Heart left ventricle (tissue), 16 donors: Measurements from ENCODE around the gene VTI1A. TPM values are rescaled to one million over a fixed set of nuclear protein-coding genes. Genes with fewer than 3 reads are reported as not detected.

Experiments
- ATAC-seq, 4 donors: fragments of 200-7000 bp; cut with Tn5 transposase; one replicate each; pipeline ENCODE4 v1.9.1; 2020 to 2022; ENCODE audit warnings: moderate library complexity in 4 of 4, mild to moderate bottlenecking in 3 of 4, moderate number of reproducible peaks in 1 of 4
- DNase-seq, 5 donors: peaks; one replicate each; pipeline ENCODE4 v3.0.0-alpha.2; 2020
- H3K27ac ChIP-seq, 12 donors: fragments of 200-600 bp; sonication (generic) in 4 of 12; one replicate each; pipeline versions ENCODE4 v1.5.0 to v1.8.0; 2016 to 2022; ENCODE audit warnings: mild to moderate bottlenecking in 2 of 12
- H3K27me3 ChIP-seq, 9 donors: fragments of 200-600 bp; sonication (generic) in 2 of 9; one replicate each; pipeline versions ENCODE4 v1.5.1 to v1.8.0; 2016 to 2022; ENCODE audit warnings: mild to moderate bottlenecking in 3 of 9
- H3K36me3 ChIP-seq, 9 donors: fragments of 200-600 bp; sonication (generic) in 2 of 9; one replicate each; pipeline versions ENCODE4 v1.5.0 to v1.8.0; 2018 to 2022; ENCODE audit warnings: mild to moderate bottlenecking in 2 of 9
- H3K4me1 ChIP-seq, 12 donors: fragments of 200-600 bp; sonication (generic) in 4 of 12; one replicate each; pipeline versions ENCODE4 v1.5.0 to v1.8.0; 2016 to 2022; ENCODE audit warnings: mild to moderate bottlenecking in 3 of 12
- H3K4me3 ChIP-seq, 12 donors: fragments of 200-600 bp; sonication (generic) in 4 of 12; one replicate each; pipeline versions ENCODE4 v1.5.0 to v1.8.0; 2017 to 2022; ENCODE audit warnings: mild to moderate bottlenecking in 9 of 12, moderate library complexity in 4 of 12
- H3K9me3 ChIP-seq, 12 donors: fragments of 200-600 bp; sonication (generic) in 4 of 12; one replicate each; pipeline versions ENCODE4 v1.5.0 to v1.8.0; 2016 to 2022; ENCODE audit warnings: mild to moderate bottlenecking in 1 of 12
- CTCF ChIP-seq, 12 donors: fragments of 200-600 bp; sonication (generic) in 4 of 12; IDR thresholded peaks; one replicate each; pipeline versions ENCODE4 v1.5.0 to v1.8.0; 2018 to 2022; ENCODE audit warnings: antibody characterized with exemption in 12 of 12, mild to moderate bottlenecking in 5 of 12
- POLR2A ChIP-seq, 2 donors: fragments of 450-650 bp; IDR thresholded peaks; one replicate each; pipeline ENCODE4 v1.6.1; 2017; ENCODE audit warnings: antibody characterized with exemption in 2 of 2, mild to moderate bottlenecking in 2 of 2, moderate library complexity in 2 of 2
- WGBS, 4 donors: extraction: QIAGEN DNeasy Blood & Tissue Kit in 2 of 4; methylation state at CpG; one replicate each; pipeline versions ENCODE4 v1.1.5 to v1.1.7; 2013 to 2018; 5-methylcytosine and 5-hydroxymethylcytosine counted together
- intact Hi-C, 10 donors: fragments of 100-400 bp; cut with DNase I; formaldehyde crosslinking; loops; one replicate each; pipeline versions ENCODE4 v1.11.1 to v1.14.2; 2022
- polyA plus RNA-seq, 2 donors: library from polyadenylated mRNA; stranded (reverse); fragments of 200-250 nt; gene quantifications; one replicate each; pipeline ENCODE4 v1.2.3, GENCODE V29; 2013
- total RNA-seq, 9 donors: library from RNA; depleted of rRNA in 2 of 9; stranded (reverse); fragments of >200 nt in 2 of 9; fragmentation: NEBNext Ultra II Directional in 3 of 9; extraction: Animal tissue kit (Norgen Biotek cat#: 25700) in 3 of 9; gene quantifications; one replicate each; pipeline versions ENCODE4 v1.1.0 to v1.2.4, GENCODE V29; 2016 to 2023
- donor health status: ischemic (EF 13 %, LVEDD 7.1; RV severe dilation, severe dysfunction).
- donor health status: healthy with polysubstance abuse.
- donor health status: DM: no; HTN: yes; CAD: no.
- donor health status: DM: no; HTN: no; CAD: no.
- donor health status: ischemic (EF 25% LVEDD 6.9; RV normal size, moderate dysfunction).
- donor health status: ischemic (EF 25% LVEDD 5.7; RV mildly dilated, moderate dysfunction).
- donor health status: healthy.
- donor health status: DM: yes; HTN: yes; CAD: no.
- donor health status: ischemic (EF 35%, LVEDD 5.7; RV mildly dilated, moderate dysfunction).
- donor health status: nonischemic (EF 11% LVEDD 7.7; RV severe dilation, severe dysfunction).
- donor health status: DM: yes; HTN: yes; CAD: no.
- donor health status: PGD.
- donor health status: ischemic (EF 29% LVEDD 5.4; RV normal size, mild dysfunction).
- donor health status: nonischemic (EF 23%, LVEDD 6.1; RV moderate dilation, normal function).

VTI1A gene
- total and polyA plus RNA-seq, 11 donors = 6.0 to 33.1 (median 23.2) TPM

- ATAC-seq = no peak
- 79 to 84% (median 83%) methylated on average over 13 of the region's 13 CpGs for WGBS, 4 donors
- TF ChIP-seq POLR2A (IDR thresholded peaks at IDR 0.05) (no peak), CTCF (IDR thresholded peaks at IDR 0.05) (no peak)
These were observed 369.9 kb downstream of the VTI1A start for GRCh38 chr10:112816891-112817290.

GRCh38 chr10:112817981-112818777 lies 371.2 kb downstream of the VTI1A start:
- intact Hi-C loops = no loop called here
- H3K36me3 ChIP-seq = peaks cover 0 to 9% (median 0%) of the 10 kb centered on the region in 9 donors
- H3K4me3 ChIP-seq = no peak overlapping the region
- H3K27me3 ChIP-seq = no peaks in the 10 kb centered on the region
- WGBS, 4 donors = 92 to 95% (median 94%) methylated on average over 14 of the region's 14 CpGs
- H3K9me3 ChIP-seq = no peaks in the 10 kb centered on the region
- H3K27ac ChIP-seq = no peak overlapping the region
- H3K4me1 ChIP-seq = peaks cover 0 to 15% (median 0%) of the 10 kb centered on the region in 12 donors
- ATAC-seq (no peak), DNase-seq (no peak)
- TF ChIP-seq POLR2A (IDR thresholded peaks at IDR 0.05) (no peak), CTCF (IDR thresholded peaks at IDR 0.05) (no peak)

More at GRCh38 chr10:112816891-112817290, 369.9 kb downstream of the VTI1A start:
- intact Hi-C loops = no loop called here
- Histone ChIP-seq H3K4me1 (peaks cover 0 to 28% (median 0%) of the 10 kb centered on the region in 12 donors), H3K4me3 (no peak overlapping the region), H3K36me3 (peaks cover 0 to 9% (median 0%) of the 10 kb centered on the region in 9 donors), H3K27ac (no peak overlapping the region), H3K27me3 (no peaks in the 10 kb centered on the region), H3K9me3 (no peaks in the 10 kb centered on the region)
- no peak for DNase-seq

GRCh38 chr10:112819231-112819630 lies 372.2 kb downstream of the VTI1A start:
- intact Hi-C loops = no loop called here
- no peak for DNase-seq
- H3K36me3 ChIP-seq = peaks cover 0 to 9% (median 0%) of the 10 kb centered on the region in 9 donors
- H3K4me1 ChIP-seq = peaks cover 0 to 14% (median 0%) of the 10 kb centered on the region in 12 donors
- ATAC-seq = no peak
- WGBS, 4 donors = 93 to 96% (median 95%) methylated on average over 6 to 7 of the region's 7 CpGs
- H3K27me3 ChIP-seq = no peaks in the 10 kb centered on the region
- H3K27ac ChIP-seq = no peak overlapping the region
- TF ChIP-seq POLR2A (IDR thresholded peaks at IDR 0.05) (no peak), CTCF (IDR thresholded peaks at IDR 0.05) (no peak)
- no peaks in the 10 kb centered on the region for H3K9me3 ChIP-seq
- no peak overlapping the region for H3K4me3 ChIP-seq

GRCh38 chr10:112820320-112820719 lies 373.3 kb downstream of the VTI1A start:
- DNase-seq (no peak), ATAC-seq (no peak)
- Histone ChIP-seq H3K27ac (no peak overlapping the region), H3K4me1 (peaks cover 0 to 11% (median 0%) of the 10 kb centered on the region in 12 donors), H3K4me3 (no peak overlapping the region), H3K27me3 (no peaks in the 10 kb centered on the region), H3K9me3 (no peaks in the 10 kb centered on the region), H3K36me3 (peaks cover 0 to 7% (median 0%) of the 10 kb centered on the region in 9 donors)
- intact Hi-C loops = no loop called here
- WGBS, 4 donors = 92 to 100% (median 96%) methylated on average over 1 of the region's 1 CpG
- no peak for TF ChIP-seq CTCF (IDR thresholded peaks at IDR 0.05)
